Spleen (tissue), 11 donors: ENCODE data around the gene CHRNE. TPM values are rescaled to one million over a fixed set of nuclear protein-coding genes. Genes with fewer than 3 reads are reported as not detected.

Experiments used
- DNase-seq: peaks from one replicate; pipeline ENCODE4 v3.0.0-alpha.2; 2020
- H3K27ac ChIP-seq, 8 donors: fragments of 200-600 bp; sonication (generic) in 7 of 8; 1 replicate in 4 of 8; 2 replicates in 4 of 8; pipeline versions ENCODE4 v1.5.0 to v1.8.0; 2016 to 2021; ENCODE audit warnings: inconsistent platforms in 4 of 8, mild to moderate bottlenecking in 4 of 8, moderate library complexity in 1 of 8
- H3K27me3 ChIP-seq, 7 donors: fragments of 200-600 bp; sonication (generic) in 6 of 7; replicated peaks in 1 of 7; 1 replicate in 4 of 7; 2 replicates in 3 of 7; pipeline versions ENCODE4 v1.5.0 to v1.8.0; 2016 to 2021; ENCODE audit warnings: inconsistent platforms in 3 of 7, mild to moderate bottlenecking in 1 of 7
- H3K36me3 ChIP-seq, 6 donors: fragments of 200-600 bp; sonication (generic) in 5 of 6; 1 replicate in 4 of 6; 2 replicates in 2 of 6; pipeline versions ENCODE4 v1.5.0 to v1.8.0; 2016 to 2021; ENCODE audit warnings: inconsistent platforms in 2 of 6
- H3K4me1 ChIP-seq, 6 donors: fragments of 200-600 bp; sonication (generic) in 5 of 6; 1 replicate in 3 of 6; 2 replicates in 3 of 6; pipeline versions ENCODE4 v1.5.0 to v1.8.0; 2016 to 2021; ENCODE audit warnings: inconsistent platforms in 3 of 6
- H3K4me3 ChIP-seq, 8 donors: fragments of 200-600 bp; sonication (generic) in 7 of 8; 1 replicate in 4 of 8; 2 replicates in 4 of 8; pipeline versions ENCODE4 v1.5.0 to v1.8.0; 2016 to 2021; ENCODE audit warnings: inconsistent platforms in 4 of 8, mild to moderate bottlenecking in 4 of 8, moderate library complexity in 2 of 8
- H3K9me3 ChIP-seq, 8 donors: fragments of 200-600 bp; sonication (generic) in 7 of 8; 1 replicate in 4 of 8; 2 replicates in 4 of 8; pipeline versions ENCODE4 v1.5.0 to v1.8.0; 2016 to 2021; ENCODE audit warnings: inconsistent platforms in 4 of 8
- CTCF ChIP-seq, 11 experiments: fragments of 200-600 bp in 7 of 11; fragments of 450-650 bp in 4 of 11; sonication (generic) in 4 of 11; IDR thresholded peaks in 8 of 11; conservative IDR thresholded peaks in 3 of 11; 1 replicate in 7 of 11; 2 replicates in 4 of 11; pipeline versions ENCODE4 v1.4.0 to v1.8.0; 2016 to 2021; ENCODE audit warnings: antibody characterized with exemption in 11 of 11, inconsistent platforms in 4 of 11, mild to moderate bottlenecking in 1 of 11
- POLR2A ChIP-seq, 3 donors: fragments of 450-650 bp; IDR thresholded peaks; one replicate each; pipeline ENCODE4 v1.5.1; 2017; ENCODE audit warnings: antibody characterized with exemption in 3 of 3, mild to moderate bottlenecking in 1 of 3
- POLR2AphosphoS5 ChIP-seq, 3 donors: sonication (generic); formaldehyde crosslinking; IDR thresholded peaks; one replicate each; pipeline ENCODE4 v1.5.1; 2017; ENCODE audit warnings: antibody characterized with exemption in 3 of 3
- WGBS, 5 donors: extraction: QIAGEN DNeasy Blood & Tissue Kit in 3 of 5; methylation state at CpG; one replicate each; pipeline versions ENCODE4 v1.1.5 to v1.1.7; 2013 to 2018; 5-methylcytosine and 5-hydroxymethylcytosine counted together
- intact Hi-C: fragments of 100-400 bp; cut with DNase I; formaldehyde crosslinking; loops from one replicate; pipeline ENCODE4 v1.15.0; 2023; ENCODE audit warnings: low total_unique reads
- polyA plus RNA-seq, 3 donors: library from polyadenylated mRNA; stranded (reverse); fragments of 200-250 nt; gene quantifications; one replicate each; pipeline ENCODE4 v1.2.1, GENCODE V29; 2013
- total RNA-seq, 7 donors: library from RNA; depleted of rRNA in 3 of 7; stranded (reverse); fragments of >200 nt in 3 of 7; fragmentation: NEBNext Ultra II Directional in 4 of 7; extraction: Animal tissue kit (Norgen Biotek cat#: 25700) in 4 of 7; gene quantifications; one replicate each; pipeline versions ENCODE4 v1.1.0 to v1.2.1, GENCODE V29; 2016 to 2021
- donor health status: healthy with polysubstance abuse.
- donor health status: DM: no; HTN: no; CAD: no; lungs with moderate emphysema.
- donor health status: DM: no; HTN: no; CAD: no.
- donor health status: Bipolar disorder and iron deficiency.
- donor health status: healthy.
- donor health status: DM: no; HTN: no; CAD: no.
- donor health status: DM: yes; HTN: yes; CAD: no.

The CHRNE gene
- total and polyA plus RNA-seq, 10 donors, result 0.33 to 3.0 (median 1.3) TPM

DNA sequence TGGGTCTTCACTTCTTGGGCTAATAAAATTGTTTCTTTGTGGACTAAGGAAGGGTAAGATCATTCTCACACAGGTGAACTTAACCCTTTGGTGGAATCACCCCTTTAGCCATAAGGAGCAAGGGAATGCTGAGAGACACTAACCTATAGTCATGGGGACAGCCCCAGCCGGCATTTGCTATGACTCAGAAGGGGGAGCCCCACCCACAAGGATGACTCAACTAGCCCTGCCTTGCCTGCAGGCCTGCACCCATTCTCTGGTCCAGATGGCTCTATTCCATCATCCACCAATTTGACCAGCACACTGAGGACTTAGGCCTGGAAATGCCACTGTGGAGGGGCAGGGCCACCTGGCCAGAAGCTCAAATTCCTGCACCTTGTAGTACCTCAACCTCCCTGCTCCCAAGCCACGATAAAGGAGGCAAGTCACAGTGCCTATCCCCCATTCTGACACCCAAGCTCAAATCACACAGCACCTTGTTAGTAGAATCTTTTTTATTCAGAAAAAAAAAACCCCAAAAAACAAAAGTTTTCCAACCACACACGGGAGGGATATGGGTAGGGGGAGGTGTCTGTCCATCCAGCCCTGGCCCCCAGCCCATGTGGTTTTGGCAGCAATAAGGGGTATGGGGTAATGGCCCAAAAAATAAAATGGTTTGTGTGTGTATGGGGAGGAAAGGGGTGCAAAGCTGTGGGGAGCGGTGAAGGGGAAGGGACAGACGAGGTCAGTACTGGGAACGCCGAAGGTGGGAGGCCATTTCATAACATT is 42.5 kb upstream of the CHRNE start:
- intact Hi-C loops, result no loop called here
- peak overlapping the region; percentile 1 to 100 (median 98) for H3K4me3 ChIP-seq

DNA sequence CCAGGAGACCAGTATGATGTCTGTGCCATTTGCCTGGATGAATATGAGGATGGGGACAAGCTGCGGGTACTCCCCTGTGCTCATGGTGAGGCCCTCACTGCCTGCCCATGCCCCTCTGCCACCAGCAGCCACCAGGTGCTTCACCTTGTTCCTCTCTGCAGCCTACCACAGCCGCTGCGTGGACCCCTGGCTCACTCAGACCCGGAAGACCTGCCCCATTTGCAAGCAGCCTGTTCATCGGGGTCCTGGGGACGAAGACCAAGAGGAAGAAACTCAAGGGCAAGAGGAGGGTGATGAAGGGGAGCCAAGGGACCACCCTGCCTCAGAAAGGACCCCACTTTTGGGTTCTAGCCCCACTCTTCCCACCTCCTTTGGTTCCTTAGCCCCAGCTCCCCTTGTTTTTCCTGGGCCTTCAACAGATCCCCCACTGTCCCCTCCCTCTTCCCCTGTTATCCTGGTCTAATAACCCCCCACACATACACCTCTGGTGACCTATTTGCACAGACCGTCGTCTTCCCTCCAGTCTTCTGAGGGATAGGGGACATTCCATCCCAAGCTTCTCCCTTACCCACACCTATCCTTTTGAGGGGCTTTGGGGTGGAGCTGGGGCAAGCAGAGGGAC is 41.8 kb upstream of the CHRNE start:
- peaks cover 0 to 59% (median 42%) of the 10 kb centered on the region in 6 donors for H3K36me3 ChIP-seq
- intact Hi-C loops, result no loop called here
- TF ChIP-seq CTCF (IDR thresholded peaks at IDR 0.05 in 8 of 11, conservative IDR thresholded peaks at IDR 0.05 in 3 of 11) (no peak), POLR2AphosphoS5 (IDR thresholded peaks at IDR 0.05) (peak in 2 of 3 donors; percentile 70 to 76), POLR2A (IDR thresholded peaks at IDR 0.05) (no peak)
- H3K27ac ChIP-seq, result peak overlapping the region; percentile 66 to 99 (median 98)
- H3K27me3 ChIP-seq, result no peaks in the 10 kb centered on the region
- peak; percentile 84 for DNase-seq
- no peaks in the 10 kb centered on the region for H3K9me3 ChIP-seq
- peaks cover 55 to 78% (median 70%) of the 10 kb centered on the region in 6 donors for H3K4me1 ChIP-seq
- 20 to 38% (median 31%) methylated on average over 8 of the region's 8 CpGs for WGBS, 5 donors
- peak overlapping the region in 7 of 8 donors; percentile 78 to 100 (median 99) for H3K4me3 ChIP-seq

More for the DNA sequence above, 42.5 kb upstream of the CHRNE start:
- H3K27ac ChIP-seq, result peak overlapping the region; percentile 66 to 99 (median 98)
- H3K27me3 ChIP-seq, result no peaks in the 10 kb centered on the region
- H3K9me3 ChIP-seq, result no peaks in the 10 kb centered on the region
- WGBS, 5 donors, result 15 to 36% (median 30%) methylated on average over 7 of the region's 7 CpGs
- peak; percentile 91 for DNase-seq
- H3K4me1 ChIP-seq, result peaks cover 56 to 85% (median 72%) of the 10 kb centered on the region in 6 donors
- H3K36me3 ChIP-seq, result peaks cover 0 to 59% (median 42%) of the 10 kb centered on the region in 6 donors
- TF ChIP-seq CTCF (IDR thresholded peaks at IDR 0.05 in 8 of 11, conservative IDR thresholded peaks at IDR 0.05 in 3 of 11), result no peak
- no peak for TF ChIP-seq POLR2A (IDR thresholded peaks at IDR 0.05)
- TF ChIP-seq POLR2AphosphoS5 (IDR thresholded peaks at IDR 0.05), result peak in 2 of 3 donors; percentile 34 to 75

DNA sequence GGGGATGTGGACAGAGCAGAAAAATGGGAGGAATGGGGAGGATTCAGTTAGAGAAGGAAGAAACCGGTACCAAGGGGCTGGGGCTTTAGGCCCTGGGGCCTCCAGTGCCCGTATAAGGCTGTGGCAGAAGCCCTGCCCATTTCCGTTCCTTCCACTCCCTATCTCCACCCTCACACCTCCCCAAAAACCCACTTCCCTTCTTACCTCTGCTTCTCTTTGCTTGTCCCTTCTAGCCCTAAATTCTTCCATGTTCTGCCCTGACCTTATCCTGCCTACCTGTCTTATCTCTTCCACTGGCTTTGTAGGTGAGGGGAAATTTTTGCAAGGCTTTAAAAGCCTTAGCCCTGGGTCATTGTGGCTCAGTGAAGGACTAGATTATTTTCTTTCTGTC is 41.3 kb upstream of the CHRNE start:
- H3K27me3 ChIP-seq, result no peaks in the 10 kb centered on the region
- peak; percentile 89 for DNase-seq
- 2 to 13% (median 9%) methylated on average over 3 of the region's 3 CpGs for WGBS, 5 donors
- peak overlapping the region in 7 of 8 donors; percentile 10 to 100 (median 97) for H3K4me3 ChIP-seq
- peaks cover 0 to 59% (median 42%) of the 10 kb centered on the region in 6 donors for H3K36me3 ChIP-seq
- H3K4me1 ChIP-seq, result peaks cover 56 to 78% (median 70%) of the 10 kb centered on the region in 6 donors
- intact Hi-C loops, result no loop called here
- peak overlapping the region; percentile 66 to 99 (median 98) for H3K27ac ChIP-seq
- TF ChIP-seq POLR2AphosphoS5 (IDR thresholded peaks at IDR 0.05) (peak in 1 of 3 donors; percentile 75), CTCF (IDR thresholded peaks at IDR 0.05 in 8 of 11, conservative IDR thresholded peaks at IDR 0.05 in 3 of 11) (no peak)
- no peaks in the 10 kb centered on the region for H3K9me3 ChIP-seq
